Measurements from ENCODE around the gene GRK3. TPM values are rescaled to one million over a fixed set of nuclear protein-coding genes. Genes with fewer than 3 reads are reported as not detected.
"Not testable (repeated sequence)": the region's sequence is repeated elsewhere in the genome, so short reads cannot be mapped to it uniquely, and the experiment has no call there.

Gene GRK3
- total and polyA plus RNA-seq, 2 of the 4 experiments (the other 2 are of a cell fraction): 0.58 to 1.6 TPM

DNA sequence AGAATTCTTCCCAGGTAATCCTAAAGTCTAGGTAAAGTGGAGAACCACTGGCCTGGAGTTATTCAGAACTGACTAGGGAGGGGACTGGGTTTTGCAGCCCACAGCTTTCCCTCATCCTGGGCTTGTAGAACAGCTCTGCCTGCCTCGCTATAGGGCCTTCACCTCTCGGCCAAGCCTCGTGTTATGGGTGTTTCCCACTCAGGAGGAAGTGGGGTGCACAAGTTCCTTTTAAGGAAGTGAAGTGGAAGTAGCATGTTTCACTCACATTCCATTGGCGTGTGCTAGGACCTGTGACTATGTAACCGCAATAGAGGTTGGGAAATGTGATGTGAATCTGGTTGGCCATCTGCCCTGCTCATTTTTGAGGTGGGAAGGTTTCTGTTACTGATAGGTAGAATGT is 20.5 kb downstream of the GRK3 start:
- H3K56ac ChIP-seq (ENCODE audit: extremely low read depth, insufficient read depth, low read length); H3K4me3 ChIP-seq (ENCODE audit: insufficient read depth, low read depth, low read length); H2AK9ac ChIP-seq (replicated peaks; ENCODE audit: low read depth, low read length, poor library complexity); H3K4me1 ChIP-seq (ENCODE audit: control insufficient read depth, insufficient read depth, low read length); H2AFZ ChIP-seq (replicated peaks; ENCODE audit: low read length, poor library complexity); H3K23ac ChIP-seq (ENCODE audit: low read depth, low read length); H3K27me3 ChIP-seq (ENCODE audit: control insufficient read depth, insufficient read depth, low read length); H3K9ac ChIP-seq (ENCODE audit: low read depth, low read length); H3K18ac ChIP-seq (ENCODE audit: low read depth, low read length); dilution Hi-C loops (cut with HindIII; ENCODE audit: low sequenced_read_pairs, unreplicated experiment); H4K5ac ChIP-seq (ENCODE audit: low read depth, low read length); H3K14ac ChIP-seq (replicated peaks; ENCODE audit: low read depth, low read length); intact Hi-C loops (cut with micrococcal nuclease); in situ Hi-C loops (cut with MboI; ENCODE audit: low sequenced_read_pairs); H4K20me1 ChIP-seq (ENCODE audit: insufficient read depth, low read length); CTCF ChIA-PET; H3K36me3 ChIP-seq (ENCODE audit: control insufficient read depth, insufficient read depth, low read length); POLR2A ChIA-PET (ENCODE audit: unreplicated experiment); H3K9me1 ChIP-seq (ENCODE audit: insufficient read depth, low read length); H2BK5ac ChIP-seq (ENCODE audit: low read depth, low read length, poor library complexity, severe bottlenecking); H3K9me3 ChIP-seq (ENCODE audit: control insufficient read depth, insufficient read depth, low read length); H3K79me1 ChIP-seq (ENCODE audit: low read depth in 1 of 2, low read length in 2 of 2); BruUV-seq (replicated peaks); H3K4me2 ChIP-seq (ENCODE audit: low read depth, low read length): not testable (repeated sequence)
- DNase-seq (peak; percentile 77), ATAC-seq (ENCODE audit: low read depth) (peak; percentile 69)
- TF ChIP-seq CEBPB (IDR thresholded peaks at IDR 0.05; ENCODE audit: low read depth, low read length): peak; percentile 47; the same call in 1 of the 2 replicates
- no CpG with 5 or more reads among the region's 5 CpGs for WGBS, 2 experiments (ENCODE audit: extremely low coverage in 2 of 2, insufficient read length in 1 of 2)
- Histone ChIP-seq H2AK5ac (ENCODE audit: low read depth, low read length) (peak overlapping the region; percentile 67), H2BK120ac (ENCODE audit: low read depth, low read length) (peak overlapping the region; percentile 48; the same call in 1 of the 2 replicates), H2BK20ac (ENCODE audit: low read depth, low read length) (peak overlapping the region; percentile 53; the same call in 1 of the 2 replicates), H4K91ac (ENCODE audit: insufficient read depth, low read depth, low read length) (peak overlapping the region; percentile 41), H4K8ac (ENCODE audit: low read depth in 2 of 2, low read length in 2 of 2) (peak overlapping the region in 1 of 2 experiments; percentile 74; a peak in 2 of 4 replicates), H2BK15ac (ENCODE audit: low read depth, low read length) (peak overlapping the region; percentile 50; the same call in 1 of the 3 replicates), H3K27ac (ENCODE audit: insufficient read depth, low read length) (peak overlapping the region; percentile 41; the same call in 1 of the 2 replicates), H3K4ac (ENCODE audit: low read depth, low read length) (peak overlapping the region; percentile 56; the same call in 1 of the 2 replicates)

- H4K20me1 ChIP-seq (ENCODE audit: insufficient read depth, low read length); ATAC-seq (ENCODE audit: low read depth); dilution Hi-C loops (cut with HindIII; ENCODE audit: low sequenced_read_pairs, unreplicated experiment); H3K56ac ChIP-seq (ENCODE audit: extremely low read depth, insufficient read depth, low read length); H3K4me2 ChIP-seq (ENCODE audit: low read depth, low read length); H3K9me3 ChIP-seq (ENCODE audit: control insufficient read depth, insufficient read depth, low read length); H3K4me3 ChIP-seq (ENCODE audit: insufficient read depth, low read depth, low read length); H2AFZ ChIP-seq (replicated peaks; ENCODE audit: low read length, poor library complexity); H2BK5ac ChIP-seq (ENCODE audit: low read depth, low read length, poor library complexity, severe bottlenecking); H2BK15ac ChIP-seq (ENCODE audit: low read depth, low read length); H2AK5ac ChIP-seq (ENCODE audit: low read depth, low read length); H3K14ac ChIP-seq (replicated peaks; ENCODE audit: low read depth, low read length); H3K27me3 ChIP-seq (ENCODE audit: control insufficient read depth, insufficient read depth, low read length); in situ Hi-C loops (cut with MboI; ENCODE audit: low sequenced_read_pairs); DNase-seq; H3K23ac ChIP-seq (ENCODE audit: low read depth, low read length); CTCF ChIA-PET; POLR2A ChIA-PET (ENCODE audit: unreplicated experiment); H3K27ac ChIP-seq (ENCODE audit: insufficient read depth, low read length); H2AK9ac ChIP-seq (replicated peaks; ENCODE audit: low read depth, low read length, poor library complexity); H4K91ac ChIP-seq (ENCODE audit: insufficient read depth, low read depth, low read length); H3K36me3 ChIP-seq (ENCODE audit: control insufficient read depth, insufficient read depth, low read length); H2BK120ac ChIP-seq (ENCODE audit: low read depth, low read length); H3K4me1 ChIP-seq (ENCODE audit: control insufficient read depth, insufficient read depth, low read length); H4K5ac ChIP-seq (ENCODE audit: low read depth, low read length); H3K79me1 ChIP-seq (ENCODE audit: low read depth in 1 of 2, low read length in 2 of 2); H4K8ac ChIP-seq (ENCODE audit: low read depth in 2 of 2, low read length in 2 of 2); intact Hi-C loops (cut with micrococcal nuclease); H2BK20ac ChIP-seq (ENCODE audit: low read depth, low read length); BruUV-seq (replicated peaks); H3K4ac ChIP-seq (ENCODE audit: low read depth, low read length); H3K18ac ChIP-seq (ENCODE audit: low read depth, low read length); H3K9ac ChIP-seq (ENCODE audit: low read depth, low read length); H3K9me1 ChIP-seq (ENCODE audit: insufficient read depth, low read length): not testable (repeated sequence)
- no CpG with 5 or more reads among the region's 4 CpGs for WGBS, 2 experiments (ENCODE audit: extremely low coverage in 2 of 2, insufficient read length in 1 of 2)
These were observed 25.2 kb downstream of the GRK3 start for GRCh38 chr22:25589664-25590063.

All from IMR-90 (cell line).